Activated CD4-positive, alpha-beta T cell treated with anti-CD3 and anti-CD28 coated beads, Interleukin-2, amount 10 ng/mL, durations not matched to agents 7 days and 5 days (primary cell): ENCODE data around the gene ZNF888. TPM values are rescaled to one million over a fixed set of nuclear protein-coding genes. Genes with fewer than 3 reads are reported as not detected.
"Not testable (repeated sequence)": the region's sequence is repeated elsewhere in the genome, so short reads cannot be mapped to it uniquely, and the experiment has no call there.

Experiments used
- CTCF ChIA-PET: fragments of 350-600 bp; sonication (Branson Sonifier 250); formaldehyde crosslinking; loops from one replicate; lab custom pipeline; 2021; ENCODE audit warnings: antibody characterized with exemption; lab: Charles Lee
- POLR2A ChIA-PET: fragments of 350-600 bp; sonication (Branson Sonifier 250); formaldehyde crosslinking; loops from one replicate; lab custom pipeline; 2021; ENCODE audit warnings: antibody characterized with exemption; lab: Charles Lee
- DNase-seq: peaks from one replicate; pipeline ENCODE4 v3.0.0-alpha.2; 2020
- H3K27ac Mint-ChIP-seq: one replicate; pipeline ENCODE4 v1.8.0; 2021; ENCODE audit warnings: mild to moderate bottlenecking, moderate library complexity, mixed read lengths
- H3K27me3 Mint-ChIP-seq: one replicate; pipeline ENCODE4 v1.8.0; 2021; ENCODE audit warnings: mixed read lengths
- H3K36me3 Mint-ChIP-seq: one replicate; pipeline ENCODE4 v1.8.0; 2021; ENCODE audit warnings: low read depth, mixed read lengths
- H3K4me1 Mint-ChIP-seq: one replicate; pipeline ENCODE4 v1.8.0; 2021; ENCODE audit warnings: mixed read lengths
- H3K4me3 Mint-ChIP-seq: one replicate; pipeline ENCODE4 v1.8.0; 2021; ENCODE audit warnings: mild to moderate bottlenecking, moderate library complexity, mixed read lengths
- H3K9me3 Mint-ChIP-seq: one replicate; pipeline ENCODE4 v1.8.0; 2021; ENCODE audit warnings: mixed read lengths
- total RNA-seq, 2 experiments: library from RNA; stranded (reverse); gene quantifications; one replicate each; pipeline ENCODE4 v1.2.3, GENCODE V29; 2021

Gene ZNF888
- total RNA-seq, 2 experiments from 2014 or later: 7.7 to 7.8 TPM

- H3K27ac Mint-ChIP-seq: no peak overlapping the region
- no peak for DNase-seq
- POLR2A ChIA-PET: no interaction called here
- H3K27me3 Mint-ChIP-seq: no peaks in the 10 kb centered on the region
- peaks cover 66% of the 10 kb centered on the region for H3K36me3 Mint-ChIP-seq
- H3K9me3 Mint-ChIP-seq: peaks cover 40% of the 10 kb centered on the region
- no peak overlapping the region for H3K4me3 Mint-ChIP-seq
- peaks cover 11% of the 10 kb centered on the region for H3K4me1 Mint-ChIP-seq
- CTCF ChIA-PET: no interaction called here
Observed at GRCh38 chr19:52935434-52935833, 12.2 kb upstream of the ZNF888 start.

GRCh38 chr19:52924641-52925040 is 1.4 kb upstream of the ZNF888 start:
- H3K27me3 Mint-ChIP-seq, CTCF ChIA-PET, DNase-seq, H3K4me3 Mint-ChIP-seq, POLR2A ChIA-PET, H3K27ac Mint-ChIP-seq: not testable (repeated sequence)
- Mint-ChIP-seq H3K9me3 (peaks cover 18% of the 10 kb centered on the region), H3K4me1 (peaks cover 31% of the 10 kb centered on the region), H3K36me3 (peaks cover 47% of the 10 kb centered on the region)

- H3K27ac Mint-ChIP-seq: peak overlapping the region; percentile 97
- peaks cover 13% of the 10 kb centered on the region for H3K9me3 Mint-ChIP-seq
- peaks cover 40% of the 10 kb centered on the region for H3K36me3 Mint-ChIP-seq
- H3K27me3 Mint-ChIP-seq: no peaks in the 10 kb centered on the region
- CTCF ChIA-PET: no interaction called here
- DNase-seq: no peak
- H3K4me1 Mint-ChIP-seq: peaks cover 31% of the 10 kb centered on the region
- H3K4me3 Mint-ChIP-seq: peak overlapping the region; percentile 91
- POLR2A ChIA-PET: no interaction called here
Observed at GRCh38 chr19:52923778-52924593, 758 bp upstream of the ZNF888 start.

DNA sequence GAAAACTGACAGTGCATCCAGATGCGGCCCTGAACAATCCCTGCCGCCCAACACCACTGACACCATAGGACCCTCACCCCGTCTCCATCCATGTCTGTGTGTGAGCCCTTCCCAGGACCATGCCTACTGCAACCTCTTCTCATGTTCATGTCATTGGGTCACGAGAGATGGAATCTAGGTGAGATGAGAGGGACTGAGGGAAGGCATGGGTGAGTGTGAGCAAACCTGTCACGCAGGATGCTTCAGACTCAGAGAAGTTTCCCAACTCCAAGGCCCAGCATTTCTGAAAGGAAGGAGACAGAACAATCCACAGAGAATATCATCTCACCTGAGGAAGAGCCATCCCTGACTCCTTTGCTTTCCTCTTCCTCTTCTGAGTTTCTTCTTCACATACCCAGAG is 5.7 kb downstream of the ZNF888 start:
- H3K27ac Mint-ChIP-seq: no peak overlapping the region
- no peak overlapping the region for H3K4me3 Mint-ChIP-seq
- H3K27me3 Mint-ChIP-seq: no peaks in the 10 kb centered on the region
- POLR2A ChIA-PET: no interaction called here
- H3K36me3 Mint-ChIP-seq: peaks cover 61% of the 10 kb centered on the region
- H3K9me3 Mint-ChIP-seq: peaks cover 12% of the 10 kb centered on the region
- no peak for DNase-seq
- CTCF ChIA-PET: no interaction called here
- H3K4me1 Mint-ChIP-seq: peaks cover 16% of the 10 kb centered on the region

DNA sequence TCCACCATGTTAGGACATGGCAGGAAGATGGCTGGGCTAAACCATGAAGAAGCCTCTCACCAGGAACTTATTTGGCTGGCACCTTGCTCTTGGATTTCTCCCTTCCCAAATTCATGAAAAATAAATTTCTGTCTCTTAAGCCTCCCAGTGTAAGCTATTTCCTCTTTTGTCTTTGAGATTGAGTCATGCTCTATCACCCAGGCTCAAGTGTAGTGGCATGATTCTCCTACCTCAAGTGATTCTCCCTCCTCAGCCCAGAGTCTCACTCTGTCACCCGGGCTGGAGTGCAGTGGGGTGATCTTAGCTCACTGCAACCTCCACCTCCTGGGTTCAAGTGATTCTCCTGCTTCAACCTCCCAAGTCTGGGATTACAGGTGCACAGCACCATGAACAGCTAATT is 12.6 kb downstream of the ZNF888 start:
- H3K36me3 Mint-ChIP-seq: peaks cover 67% of the 10 kb centered on the region
- ChIA-PET CTCF (interaction anchor here (1.0 to 1.1 kb wide), 2 partner anchors 9 to 27 kb away, joined by 3 to 4 read pairs; no protein-coding TSS in a partner anchor), POLR2A (no interaction called here)
- no peak for DNase-seq
- no peak overlapping the region for H3K4me3 Mint-ChIP-seq
- no peaks in the 10 kb centered on the region for H3K27me3 Mint-ChIP-seq
- H3K9me3 Mint-ChIP-seq: peaks cover 37% of the 10 kb centered on the region
- no peak overlapping the region for H3K27ac Mint-ChIP-seq
- H3K4me1 Mint-ChIP-seq: no peaks in the 10 kb centered on the region

GRCh38 chr19:52904052-52904780 is 19.0 kb downstream of the ZNF888 start:
- H3K4me1 Mint-ChIP-seq, H3K27me3 Mint-ChIP-seq, CTCF ChIA-PET, H3K27ac Mint-ChIP-seq, DNase-seq, POLR2A ChIA-PET, H3K4me3 Mint-ChIP-seq: not testable (repeated sequence)
- peaks cover 42% of the 10 kb centered on the region for H3K9me3 Mint-ChIP-seq
- peaks cover 43% of the 10 kb centered on the region for H3K36me3 Mint-ChIP-seq

GRCh38 chr19:52901842-52902241 is 21.4 kb downstream of the ZNF888 start:
- POLR2A ChIA-PET: no interaction called here
- DNase-seq: no peak
- Mint-ChIP-seq H3K4me1 (peaks cover 4% of the 10 kb centered on the region), H3K27me3 (no peaks in the 10 kb centered on the region), H3K27ac (no peak overlapping the region), H3K36me3 (peaks cover 45% of the 10 kb centered on the region), H3K4me3 (no peak overlapping the region), H3K9me3 (peaks cover 36% of the 10 kb centered on the region)
- CTCF ChIA-PET: interaction anchor here (1.5 kb wide), 1 partner anchor 9 kb away, joined by 4 read pairs; no protein-coding TSS in a partner anchor

- peak overlapping the region; percentile 7 for H3K4me3 Mint-ChIP-seq
- DNase-seq, CTCF ChIA-PET, POLR2A ChIA-PET, H3K27me3 Mint-ChIP-seq, H3K27ac Mint-ChIP-seq: not testable (repeated sequence)
- peaks cover 29% of the 10 kb centered on the region for H3K9me3 Mint-ChIP-seq
- H3K36me3 Mint-ChIP-seq: peaks cover 41% of the 10 kb centered on the region
- peaks cover 13% of the 10 kb centered on the region for H3K4me1 Mint-ChIP-seq
Observed at GRCh38 chr19:52898596-52898995, 24.6 kb downstream of the ZNF888 start.

DNA sequence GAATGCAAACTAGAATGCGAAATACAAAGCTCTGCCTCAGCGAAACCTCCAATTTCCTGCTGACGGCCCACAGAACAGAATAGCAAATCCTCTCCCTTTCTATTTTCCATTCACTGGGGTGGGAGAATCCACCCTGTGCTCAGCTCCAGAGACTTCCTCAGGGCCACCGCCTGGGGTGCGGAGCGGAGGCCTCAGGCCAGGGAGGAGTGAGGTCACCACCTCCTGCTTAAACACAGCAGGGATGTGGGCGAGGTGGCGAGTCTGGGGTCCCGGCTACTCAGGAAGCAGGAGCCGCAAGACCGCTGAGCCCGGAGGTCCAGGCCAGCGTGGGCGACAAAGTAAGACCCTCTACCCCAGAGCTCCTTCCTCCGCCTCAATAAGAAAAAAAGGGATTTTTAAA is 25.1 kb downstream of the ZNF888 start:
- POLR2A ChIA-PET: no interaction called here
- DNase-seq: no peak
- Mint-ChIP-seq H3K4me3 (peak overlapping the region; percentile 90), H3K27me3 (no peaks in the 10 kb centered on the region), H3K9me3 (peaks cover 25% of the 10 kb centered on the region), H3K4me1 (peaks cover 13% of the 10 kb centered on the region), H3K27ac (peak overlapping the region; percentile 97), H3K36me3 (peaks cover 44% of the 10 kb centered on the region)
- CTCF ChIA-PET: no interaction called here

DNA sequence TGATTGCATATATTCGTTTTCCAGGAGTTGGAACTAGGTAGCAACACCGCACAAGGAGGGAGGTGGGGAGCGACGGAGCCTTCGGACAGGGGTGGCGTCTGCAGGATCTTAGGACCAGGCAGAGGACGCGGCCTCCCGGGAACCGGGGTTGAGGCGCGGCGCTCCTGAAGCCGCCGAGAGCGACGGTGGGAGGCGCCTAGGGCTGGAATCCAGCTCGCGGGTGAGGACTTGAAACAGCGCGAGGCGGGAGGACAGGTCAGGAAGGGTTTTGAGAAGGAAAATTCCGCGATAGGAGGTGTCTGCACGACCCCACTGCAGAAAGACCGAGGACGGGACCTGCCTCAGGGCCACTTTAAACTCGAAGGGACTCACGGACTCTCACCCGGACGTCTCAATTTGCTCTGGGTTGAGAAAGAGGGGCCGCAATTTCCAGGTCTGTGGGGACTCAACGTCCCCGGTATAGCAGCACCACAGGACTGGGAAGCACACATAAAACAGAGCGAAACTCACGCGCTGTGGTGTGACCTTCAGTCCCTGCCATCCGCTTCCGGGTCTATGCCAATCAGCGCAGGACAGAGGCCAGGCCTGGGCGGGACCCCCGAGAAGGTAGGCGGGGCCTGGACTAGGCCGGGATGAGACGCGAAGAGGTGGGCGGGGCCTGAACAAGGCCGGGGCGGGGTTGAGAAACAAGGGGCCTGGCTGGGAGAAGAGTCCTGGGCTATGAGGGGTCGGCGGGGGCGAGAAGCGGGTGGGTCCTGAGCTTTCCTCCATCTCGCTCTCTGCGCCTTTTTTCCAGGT is 25.9 kb downstream of the ZNF888 start, which contains the start of gene ZNF320:
ZNF320 (minus strand) TSS at position 498 of the 798 bp plus-strand sequence. CDS start 7,380 bp downstream, outside the sequence.
- CTCF ChIA-PET: no interaction called here
- H3K27me3 Mint-ChIP-seq: no peaks in the 10 kb centered on the region
- POLR2A ChIA-PET: interaction anchor here (0.5 kb wide), 1 partner anchor 185 kb away, joined by 3 read pairs; no protein-coding TSS in a partner anchor

DNA sequence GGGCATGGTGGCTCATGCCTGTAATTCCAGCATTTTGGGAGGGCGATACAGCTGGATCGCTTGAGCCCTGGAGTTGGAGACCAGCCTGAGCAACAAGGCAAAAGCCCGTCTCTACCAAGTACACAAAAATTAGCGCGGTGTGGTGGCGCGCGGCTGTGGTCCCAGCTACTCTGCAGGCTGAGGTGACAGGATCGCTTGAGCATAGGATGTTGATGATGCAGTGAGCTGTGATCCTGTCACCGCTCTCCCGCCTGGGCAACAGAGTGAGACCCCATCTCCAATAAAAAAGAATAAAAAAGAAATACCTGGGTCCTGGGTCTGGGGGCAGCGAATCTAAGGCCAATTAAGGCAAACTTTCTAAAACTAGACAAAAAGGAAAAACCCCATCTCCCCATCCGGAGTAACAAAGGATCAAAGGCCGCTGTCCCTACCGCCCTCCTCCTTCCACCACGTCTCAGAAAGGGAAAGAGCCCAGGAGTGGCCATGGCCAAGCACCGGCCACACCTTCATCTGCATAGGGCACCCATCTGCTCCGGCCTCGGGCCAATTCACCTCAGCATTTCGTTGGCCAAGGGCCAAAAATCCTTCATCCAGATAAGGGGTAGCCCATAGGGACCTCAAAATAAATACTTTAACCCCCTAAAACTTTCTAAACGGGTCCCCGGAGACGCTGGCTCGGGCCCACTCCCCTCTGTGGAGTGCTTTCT is 26.6 kb downstream of the ZNF888 start:
- Mint-ChIP-seq H3K4me1 (peaks cover 13% of the 10 kb centered on the region), H3K36me3 (peaks cover 58% of the 10 kb centered on the region), H3K9me3 (peaks cover 27% of the 10 kb centered on the region), H3K27ac (peak overlapping the region; percentile 97), H3K4me3 (peak overlapping the region; percentile 90), H3K27me3 (no peaks in the 10 kb centered on the region)
- ChIA-PET POLR2A (interaction anchor here (0.5 kb wide), 1 partner anchor 184 kb away, joined by 3 read pairs; no protein-coding TSS in a partner anchor), CTCF (interaction anchor here (1.3 kb wide), 1 partner anchor 9 kb away, joined by 3 read pairs; no protein-coding TSS in a partner anchor)
- peak; percentile 6 for DNase-seq

More for the DNA sequence above, 25.9 kb downstream of the ZNF888 start, which contains the start of gene ZNF320:
- Mint-ChIP-seq H3K4me3 (peak within 1 kb of the TSS; percentile 90), H3K9me3 (peaks cover 27% of the 10 kb centered on the region), H3K27ac (peak within 1 kb of the TSS; percentile 97), H3K36me3 (peaks cover 51% of the 10 kb centered on the region), H3K4me1 (peaks cover 13% of the 10 kb centered on the region)
- peak; percentile 94 for DNase-seq

GRCh38 chr19:52891336-52891735 is 31.9 kb downstream of the ZNF888 start:
- ChIA-PET POLR2A (no interaction called here), CTCF (no interaction called here)
- Mint-ChIP-seq H3K4me3 (no peak overlapping the region), H3K27ac (no peak overlapping the region), H3K9me3 (peaks cover 29% of the 10 kb centered on the region), H3K36me3 (peaks cover 87% of the 10 kb centered on the region), H3K4me1 (peaks cover 5% of the 10 kb centered on the region), H3K27me3 (no peaks in the 10 kb centered on the region)
- no peak for DNase-seq
